Kidney epithelial cell (primary cell): ENCODE data around the gene LRP1. TPM values are rescaled to one million over a fixed set of nuclear protein-coding genes. Genes with fewer than 3 reads are reported as not detected.

Source experiments
- DNase-seq: peaks from one replicate; pipeline ENCODE4 v3.0.0-alpha.2; 2010; ENCODE audit warnings: low read depth
- H3K27me3 ChIP-seq: 2 replicates; pipeline ENCODE4 v1.6.0; 2011; ENCODE audit warnings: low read length; ENCODE audit not compliant: control insufficient read depth, insufficient read depth
- H3K36me3 ChIP-seq: 2 replicates; pipeline ENCODE4 v1.5.1; 2011; ENCODE audit warnings: low read length; ENCODE audit not compliant: control insufficient read depth, insufficient read depth
- H3K4me3 ChIP-seq: 2 replicates; pipeline ENCODE4 v1.5.1; 2011; ENCODE audit warnings: low read depth, mild to moderate bottlenecking, control low read depth, low read length
- CTCF ChIP-seq: IDR thresholded peaks from 2 replicates; pipeline ENCODE4 v1.5.1; 2011; ENCODE audit warnings: mild to moderate bottlenecking, moderate library complexity, low read length, control low read depth, inconsistent platforms; ENCODE audit not compliant: insufficient read depth, poor library complexity, severe bottlenecking
- total RNA-seq: library from RNA; depleted of rRNA; stranded (reverse); fragments of >200 nt; gene quantifications from 2 replicates; pipeline ENCODE4 v1.2.3, GENCODE V29; 2015

LRP1 gene
- total RNA-seq, 1 donor from 2014 or later = 40.2 TPM

GRCh38 chr12:57142121-57142520 lies 13.8 kb downstream of the LRP1 start:
- DNase-seq = no peak
- Histone ChIP-seq H3K27me3 (no peaks in the 10 kb centered on the region), H3K36me3 (no peaks in the 10 kb centered on the region), H3K4me3 (no peak overlapping the region)
- no peak for TF ChIP-seq CTCF

GRCh38 chr12:57142727-57143126 lies 14.4 kb downstream of the LRP1 start:
- Histone ChIP-seq H3K27me3 (no peaks in the 10 kb centered on the region), H3K4me3 (no peak overlapping the region), H3K36me3 (no peaks in the 10 kb centered on the region)
- no peak for DNase-seq
- no peak for TF ChIP-seq CTCF

GRCh38 chr12:57143454-57143853 lies 15.2 kb downstream of the LRP1 start:
- Histone ChIP-seq H3K4me3 (no peak overlapping the region), H3K27me3 (no peaks in the 10 kb centered on the region), H3K36me3 (no peaks in the 10 kb centered on the region)
- no peak for TF ChIP-seq CTCF
- no peak for DNase-seq

- H3K36me3 ChIP-seq = no peaks in the 10 kb centered on the region
- no peaks in the 10 kb centered on the region for H3K27me3 ChIP-seq
- no peak for TF ChIP-seq CTCF
- no peak for DNase-seq
- no peak overlapping the region for H3K4me3 ChIP-seq
Measured at GRCh38 chr12:57145460-57146059, 17.3 kb downstream of the LRP1 start.

GRCh38 chr12:57146092-57146491 lies 17.8 kb downstream of the LRP1 start:
- TF ChIP-seq CTCF = no peak
- no peak for DNase-seq
- no peaks in the 10 kb centered on the region for H3K36me3 ChIP-seq
- H3K27me3 ChIP-seq = no peaks in the 10 kb centered on the region
- no peak overlapping the region for H3K4me3 ChIP-seq

- no peaks in the 10 kb centered on the region for H3K36me3 ChIP-seq
- TF ChIP-seq CTCF = no peak
- no peak within 1 kb of the TSS for H3K4me3 ChIP-seq
- no peaks in the 10 kb centered on the region for H3K27me3 ChIP-seq
- no peak for DNase-seq
Measured at GRCh38 chr12:57146961-57147944, 19.0 kb downstream of the LRP1 start, which contains the start of gene LRP1-AS. TSS of gene LRP1-AS (minus strand) at chr12:57147619.
